Coronary artery (tissue), 2 donors: ENCODE results near the gene GTPBP4.
"Not testable (repeated sequence)": the region's sequence is repeated elsewhere in the genome, so short reads cannot be mapped to it uniquely, and the experiment has no call there.

ENCODE experiments used
- DNase-seq: peaks from one replicate; pipeline ENCODE4 v3.0.0-alpha.2; 2017; ENCODE audit warnings: low spot score
- H3K27ac ChIP-seq, 2 donors: fragments of 200-600 bp; sonication (generic); one replicate each; pipeline ENCODE4 v1.5.1; 2016 to 2019
- H3K4me3 ChIP-seq: fragments of 200-600 bp; sonication (generic); 2 replicates; pipeline ENCODE4 v1.5.1; 2016; ENCODE audit warnings: mild to moderate bottlenecking, moderate library complexity
- TF ChIP-seq, protein P1 (sequence below): fragments of 200-600 bp; sonication (generic); IDR thresholded peaks from one replicate; pipeline ENCODE4 v1.5.1; 2019; ENCODE audit warnings: antibody characterized with exemption

GTPBP4 gene

DNA sequence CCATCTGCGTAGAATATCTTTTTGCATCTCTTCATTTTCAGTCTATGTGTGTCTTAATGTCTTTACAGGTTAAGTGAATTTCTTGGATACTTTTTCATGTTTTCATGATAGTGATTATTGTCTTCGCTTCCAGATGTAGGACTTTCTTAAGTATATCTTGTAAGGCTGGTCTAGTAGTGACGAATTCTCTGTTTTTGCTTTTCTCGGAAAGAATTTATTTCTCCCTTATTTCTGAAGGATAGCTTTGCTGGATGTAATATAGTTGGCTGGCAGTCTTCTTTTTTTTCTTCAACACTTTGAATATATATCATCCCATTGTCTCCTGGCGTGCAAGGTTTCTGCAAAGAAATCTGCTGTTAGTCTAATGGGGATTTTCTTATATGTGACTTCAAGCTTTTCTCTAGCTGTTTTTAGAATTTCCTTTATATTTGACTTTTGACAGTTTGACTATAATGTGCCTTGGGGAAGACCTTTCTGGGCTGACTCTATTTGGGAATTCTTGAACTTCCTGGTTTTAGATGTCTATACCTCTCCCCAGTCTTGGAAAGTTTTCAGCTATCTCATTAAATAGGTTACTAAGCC, 14.3 kb downstream of the GTPBP4 start:
- Histone ChIP-seq H3K27ac (no peak overlapping the region), H3K4me3 (no peak overlapping the region)
- DNase-seq: no peak
- TF ChIP-seq, protein P1, sequence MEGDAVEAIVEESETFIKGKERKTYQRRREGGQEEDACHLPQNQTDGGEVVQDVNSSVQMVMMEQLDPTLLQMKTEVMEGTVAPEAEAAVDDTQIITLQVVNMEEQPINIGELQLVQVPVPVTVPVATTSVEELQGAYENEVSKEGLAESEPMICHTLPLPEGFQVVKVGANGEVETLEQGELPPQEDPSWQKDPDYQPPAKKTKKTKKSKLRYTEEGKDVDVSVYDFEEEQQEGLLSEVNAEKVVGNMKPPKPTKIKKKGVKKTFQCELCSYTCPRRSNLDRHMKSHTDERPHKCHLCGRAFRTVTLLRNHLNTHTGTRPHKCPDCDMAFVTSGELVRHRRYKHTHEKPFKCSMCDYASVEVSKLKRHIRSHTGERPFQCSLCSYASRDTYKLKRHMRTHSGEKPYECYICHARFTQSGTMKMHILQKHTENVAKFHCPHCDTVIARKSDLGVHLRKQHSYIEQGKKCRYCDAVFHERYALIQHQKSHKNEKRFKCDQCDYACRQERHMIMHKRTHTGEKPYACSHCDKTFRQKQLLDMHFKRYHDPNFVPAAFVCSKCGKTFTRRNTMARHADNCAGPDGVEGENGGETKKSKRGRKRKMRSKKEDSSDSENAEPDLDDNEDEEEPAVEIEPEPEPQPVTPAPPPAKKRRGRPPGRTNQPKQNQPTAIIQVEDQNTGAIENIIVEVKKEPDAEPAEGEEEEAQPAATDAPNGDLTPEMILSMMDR: no peak

DNA sequence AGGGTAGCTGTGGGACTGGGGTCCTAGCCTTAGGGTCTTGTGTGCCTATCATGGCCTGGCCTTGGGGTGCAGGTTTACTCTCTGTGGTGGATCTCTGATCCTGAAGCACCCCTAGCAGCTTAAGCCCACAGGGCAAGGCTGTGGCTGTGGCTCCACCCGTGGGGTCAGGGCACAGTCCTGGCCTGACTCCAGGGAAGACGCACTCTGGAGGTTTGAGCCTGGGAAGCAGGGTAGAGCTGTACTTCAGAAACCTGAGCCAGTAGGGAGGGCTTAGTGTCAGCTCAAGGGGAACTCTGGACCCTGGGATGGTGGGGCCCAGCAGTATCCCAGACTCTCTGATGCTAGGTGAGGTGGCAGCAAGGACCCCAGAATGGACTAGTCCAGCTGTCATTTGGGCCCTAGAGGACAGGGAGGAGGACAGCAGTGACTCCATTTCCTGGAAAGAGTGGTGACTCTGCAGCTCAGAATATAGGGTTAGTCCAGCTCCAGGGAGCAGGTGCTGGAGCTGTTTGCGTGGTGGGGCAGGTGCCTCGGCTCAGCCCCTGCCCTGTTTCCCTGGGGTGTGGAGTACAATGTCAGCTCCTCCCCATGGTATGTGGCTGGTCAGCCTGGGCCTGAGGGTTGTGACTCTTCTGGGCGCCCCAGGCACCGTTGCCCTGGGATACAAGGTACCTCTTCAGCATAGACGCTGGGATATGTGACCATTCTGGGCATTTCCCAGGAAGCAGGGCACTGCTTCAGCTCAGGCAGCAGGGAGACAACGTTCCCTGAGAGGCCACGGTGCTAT, 15.8 kb downstream of the GTPBP4 start:
- H3K27ac ChIP-seq: no peak overlapping the region
- no peak for DNase-seq
- no peak overlapping the region for H3K4me3 ChIP-seq
- TF ChIP-seq, protein P1: no peak

DNA sequence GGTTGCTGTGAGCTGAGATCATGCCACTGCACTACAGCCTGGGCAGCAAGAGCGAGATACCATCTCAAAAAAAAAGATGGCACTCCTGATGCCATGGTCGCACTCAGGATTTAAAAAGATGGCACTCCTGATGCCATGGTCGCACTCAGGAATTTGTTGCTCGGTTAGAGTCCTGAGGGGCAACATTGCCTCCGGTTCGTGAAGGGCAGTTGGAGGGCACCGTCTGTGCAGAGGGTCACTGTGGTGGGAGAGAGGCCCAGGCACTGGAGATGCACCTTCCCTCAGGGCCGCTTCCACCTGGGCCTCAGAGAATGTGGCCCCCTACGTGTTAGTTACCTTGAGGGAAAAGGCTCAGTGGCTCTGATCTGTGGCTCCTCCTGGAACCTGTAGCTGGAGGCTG, 18.3 kb downstream of the GTPBP4 start:
- Histone ChIP-seq H3K27ac (no peak overlapping the region), H3K4me3 (no peak overlapping the region)
- TF ChIP-seq, protein P1: no peak
- DNase-seq: no peak

DNA sequence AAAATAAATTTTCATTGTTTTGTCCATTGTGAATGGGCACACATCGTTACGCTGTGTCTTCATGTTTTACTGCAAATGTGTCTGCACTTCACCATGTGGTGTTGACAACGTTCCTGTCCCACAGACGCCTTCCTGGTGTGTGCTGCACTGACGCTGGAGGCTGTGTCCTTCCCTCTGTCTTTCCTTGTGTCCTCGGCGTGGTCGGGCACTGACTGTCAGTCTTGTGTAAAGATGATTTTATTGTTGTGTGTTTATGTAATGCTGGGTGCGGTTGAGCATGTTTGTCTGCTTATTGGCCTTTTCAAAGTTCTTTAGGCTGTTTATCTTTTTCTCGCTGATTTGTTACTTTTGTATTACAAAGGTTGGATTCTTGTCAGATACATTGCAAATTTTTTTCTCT, 19.3 kb downstream of the GTPBP4 start:
- no peak overlapping the region for H3K4me3 ChIP-seq
- TF ChIP-seq, protein P1: no peak
- no peak overlapping the region for H3K27ac ChIP-seq
- DNase-seq: no peak

DNA sequence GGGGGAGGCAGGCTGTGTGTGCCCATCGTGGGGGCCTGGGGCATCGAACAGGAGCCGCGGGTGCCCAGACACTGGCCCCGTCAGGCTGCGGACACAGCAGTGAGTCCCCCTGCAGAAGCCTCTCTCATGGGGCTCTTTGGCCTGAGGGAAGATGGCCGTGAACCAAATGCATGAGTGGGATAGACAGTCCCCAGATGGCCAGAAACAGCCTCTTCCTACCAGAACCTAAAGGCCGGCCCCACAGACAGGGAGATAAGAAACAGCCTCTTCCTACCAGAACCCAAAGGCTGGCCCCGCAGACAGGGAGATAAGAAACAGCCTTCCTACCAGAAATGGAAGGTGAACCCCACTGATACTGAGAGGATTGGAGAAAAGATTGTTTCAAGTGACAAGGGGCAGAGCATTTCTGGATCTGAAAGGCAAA, 20.8 kb downstream of the GTPBP4 start:
- DNase-seq: no peak
- no peak overlapping the region for H3K27ac ChIP-seq
- TF ChIP-seq, protein P1: no peak
- no peak overlapping the region for H3K4me3 ChIP-seq

DNA sequence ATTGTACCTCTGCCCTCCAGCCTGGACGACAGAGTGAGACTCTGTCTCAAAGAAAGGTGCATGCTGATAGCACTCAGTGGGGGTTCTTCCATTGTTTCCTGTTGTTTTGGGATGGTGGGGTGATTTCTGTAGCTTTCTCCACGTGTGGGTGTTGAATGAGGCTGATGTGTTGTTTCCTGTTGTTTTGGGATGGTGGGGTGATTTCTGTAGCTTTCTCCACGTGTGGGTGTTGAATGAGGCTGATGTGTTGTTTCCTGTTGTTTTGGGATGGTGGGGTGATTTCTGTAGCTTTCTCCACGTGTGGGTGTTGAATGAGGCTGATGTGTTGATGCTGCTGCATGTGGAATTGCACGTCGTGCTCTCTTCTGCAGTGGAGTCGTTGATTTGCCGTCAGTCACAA, 21.7 kb downstream of the GTPBP4 start:
- not testable (repeated sequence) for DNase-seq, H3K27ac ChIP-seq, H3K4me3 ChIP-seq

DNA sequence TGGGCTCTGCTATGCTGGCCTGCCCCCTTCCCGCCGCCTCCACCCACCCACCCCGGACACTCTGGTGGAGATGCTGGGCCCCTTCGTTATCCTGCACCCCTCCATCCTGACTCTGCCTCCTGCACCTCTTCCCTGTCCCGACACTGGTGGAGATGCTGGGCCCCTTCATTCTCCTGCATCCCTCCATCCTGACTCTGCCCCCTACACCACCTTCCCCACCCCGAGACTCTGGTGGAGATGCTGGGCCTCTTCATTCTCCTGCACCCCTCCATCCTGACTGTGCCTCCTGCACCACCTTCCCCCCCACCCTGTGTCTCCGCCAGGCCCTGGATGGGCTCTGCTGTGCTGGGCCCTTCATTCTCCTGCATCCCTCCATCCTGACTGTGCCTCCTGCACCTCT, 22.5 kb downstream of the GTPBP4 start:
- no peak overlapping the region for H3K4me3 ChIP-seq
- no peak for DNase-seq
- no peak overlapping the region for H3K27ac ChIP-seq
- TF ChIP-seq, protein P1: no peak
